Hepatocyte (in vitro differentiated cells): ENCODE measurements around the gene CCM2.

Source experiments
- EZH2 ChIP-seq: fragments of 200-600 bp; sonication (generic); IDR thresholded peaks from 2 replicates; pipeline ENCODE4 v1.6.1; 2016; ENCODE audit warnings: antibody characterized with exemption, mild to moderate bottlenecking, borderline replicate concordance
- TF ChIP-seq, protein P1 (sequence below): fragments of 200-600 bp; sonication (generic); IDR thresholded peaks from 2 replicates; pipeline ENCODE4 v1.5.1; 2016; ENCODE audit warnings: antibody characterized with exemption, mild to moderate bottlenecking; ENCODE audit not compliant: poor library complexity

DNA sequence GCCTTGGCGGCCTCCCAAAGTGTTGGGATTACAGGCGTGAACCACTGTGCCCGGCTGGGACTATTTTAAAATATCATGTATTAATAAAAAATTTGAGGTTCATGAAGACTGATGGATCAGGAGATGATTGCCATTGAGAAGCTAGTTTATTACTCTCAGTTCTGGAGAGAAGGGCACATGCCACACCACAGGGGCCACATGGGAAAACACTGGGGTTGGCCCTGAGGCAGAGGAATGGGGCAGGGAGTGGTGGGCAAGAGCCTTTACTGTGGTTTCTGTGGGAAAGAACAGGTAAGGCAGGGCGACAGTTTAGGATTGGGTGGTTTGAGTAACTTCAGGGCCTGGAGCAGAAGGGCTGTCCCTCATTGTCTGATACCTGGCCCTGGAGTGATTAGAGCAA, 118.3 kb downstream of the CCM2 start:
- TF ChIP-seq, protein P1, sequence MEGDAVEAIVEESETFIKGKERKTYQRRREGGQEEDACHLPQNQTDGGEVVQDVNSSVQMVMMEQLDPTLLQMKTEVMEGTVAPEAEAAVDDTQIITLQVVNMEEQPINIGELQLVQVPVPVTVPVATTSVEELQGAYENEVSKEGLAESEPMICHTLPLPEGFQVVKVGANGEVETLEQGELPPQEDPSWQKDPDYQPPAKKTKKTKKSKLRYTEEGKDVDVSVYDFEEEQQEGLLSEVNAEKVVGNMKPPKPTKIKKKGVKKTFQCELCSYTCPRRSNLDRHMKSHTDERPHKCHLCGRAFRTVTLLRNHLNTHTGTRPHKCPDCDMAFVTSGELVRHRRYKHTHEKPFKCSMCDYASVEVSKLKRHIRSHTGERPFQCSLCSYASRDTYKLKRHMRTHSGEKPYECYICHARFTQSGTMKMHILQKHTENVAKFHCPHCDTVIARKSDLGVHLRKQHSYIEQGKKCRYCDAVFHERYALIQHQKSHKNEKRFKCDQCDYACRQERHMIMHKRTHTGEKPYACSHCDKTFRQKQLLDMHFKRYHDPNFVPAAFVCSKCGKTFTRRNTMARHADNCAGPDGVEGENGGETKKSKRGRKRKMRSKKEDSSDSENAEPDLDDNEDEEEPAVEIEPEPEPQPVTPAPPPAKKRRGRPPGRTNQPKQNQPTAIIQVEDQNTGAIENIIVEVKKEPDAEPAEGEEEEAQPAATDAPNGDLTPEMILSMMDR = no peak
- no peak for TF ChIP-seq EZH2
